ENCODE measurements around the gene LRCH1. TPM values are rescaled to one million over a fixed set of nuclear protein-coding genes. Genes with fewer than 3 reads are reported as not detected.

LRCH1 gene
- total and polyA plus RNA-seq, 2 of the 4 experiments (the other 2 are of a cell fraction), result 7.0 to 8.8 TPM

GRCh38 chr13:46735425-46735824, 182.5 kb downstream of the LRCH1 start:
- Histone ChIP-seq H3K4me1 (ENCODE audit: control insufficient read depth, insufficient read depth, low read length) (no peaks in the 10 kb centered on the region), H2AK5ac (ENCODE audit: low read depth, low read length) (no peak overlapping the region), H4K91ac (ENCODE audit: insufficient read depth, low read depth, low read length) (no peak overlapping the region), H3K23ac (ENCODE audit: low read depth, low read length) (no peak overlapping the region), H3K4me2 (ENCODE audit: low read depth, low read length) (no peak overlapping the region), H3K56ac (ENCODE audit: extremely low read depth, insufficient read depth, low read length) (no peak overlapping the region), H3K9ac (ENCODE audit: low read depth, low read length) (no peak overlapping the region), H4K20me1 (ENCODE audit: insufficient read depth, low read length) (no peaks in the 10 kb centered on the region), H2AFZ (replicated peaks; ENCODE audit: low read length, poor library complexity) (no peak overlapping the region), H4K8ac (ENCODE audit: low read depth in 2 of 2, low read length in 2 of 2) (no peak overlapping the region), H3K4ac (ENCODE audit: low read depth, low read length) (no peak overlapping the region), H3K27me3 (ENCODE audit: control insufficient read depth, insufficient read depth, low read length) (no peaks in the 10 kb centered on the region), H2BK20ac (ENCODE audit: low read depth, low read length) (no peak overlapping the region), H2AK9ac (replicated peaks; ENCODE audit: low read depth, low read length, poor library complexity) (no peak overlapping the region), H2BK15ac (ENCODE audit: low read depth, low read length) (no peak overlapping the region), H2BK5ac (ENCODE audit: low read depth, low read length, poor library complexity, severe bottlenecking) (no peak overlapping the region), H3K4me3 (ENCODE audit: insufficient read depth, low read depth, low read length) (no peak overlapping the region), H3K14ac (replicated peaks; ENCODE audit: low read depth, low read length) (no peak overlapping the region), H3K9me1 (ENCODE audit: insufficient read depth, low read length) (peaks cover 9% of the 10 kb centered on the region; the same call in 1 of the 2 replicates), H3K27ac (ENCODE audit: insufficient read depth, low read length) (no peak overlapping the region), H3K79me1 (ENCODE audit: low read depth in 1 of 2, low read length in 2 of 2) (no peaks in the 10 kb centered on the region), H4K5ac (ENCODE audit: low read depth, low read length) (no peak overlapping the region), H3K18ac (ENCODE audit: low read depth, low read length) (no peak overlapping the region), H2BK120ac (ENCODE audit: low read depth, low read length) (no peak overlapping the region), H3K9me3 (ENCODE audit: control insufficient read depth, insufficient read depth, low read length) (no peaks in the 10 kb centered on the region), H3K36me3 (ENCODE audit: control insufficient read depth, insufficient read depth, low read length) (peaks cover 19% of the 10 kb centered on the region)
- DNase-seq (no peak), ATAC-seq (ENCODE audit: low read depth) (no peak)
- no peak for TF ChIP-seq BHLHE40 (IDR thresholded peaks at IDR 0.05; ENCODE audit: low read depth, low read length)
- TF ChIP-seq CEBPB (IDR thresholded peaks at IDR 0.05; ENCODE audit: low read depth, low read length), result no peak
- no peak for TF ChIP-seq FOS (IDR thresholded peaks at IDR 0.05; ENCODE audit: low read depth, low read length)
- TF ChIP-seq MAFK (IDR thresholded peaks at IDR 0.05; ENCODE audit: low read depth, low read length), result no peak
- TF ChIP-seq RCOR1 (IDR thresholded peaks at IDR 0.05; ENCODE audit: insufficient replicate concordance, low read length), result no peak
- TF ChIP-seq RAD21 (IDR thresholded peaks at IDR 0.05; ENCODE audit: low read length), result no peak
- TF ChIP-seq NFE2L2 (IDR thresholded peaks at IDR 0.05; ENCODE audit: low read depth, low read length), result no peak
- no peak for TF ChIP-seq CHD1 (IDR thresholded peaks at IDR 0.05; ENCODE audit: low read depth, low read length)
- TF ChIP-seq MXI1 (IDR thresholded peaks at IDR 0.05; ENCODE audit: borderline replicate concordance, low read depth, low read length), result no peak
- TF ChIP-seq, protein P1, sequence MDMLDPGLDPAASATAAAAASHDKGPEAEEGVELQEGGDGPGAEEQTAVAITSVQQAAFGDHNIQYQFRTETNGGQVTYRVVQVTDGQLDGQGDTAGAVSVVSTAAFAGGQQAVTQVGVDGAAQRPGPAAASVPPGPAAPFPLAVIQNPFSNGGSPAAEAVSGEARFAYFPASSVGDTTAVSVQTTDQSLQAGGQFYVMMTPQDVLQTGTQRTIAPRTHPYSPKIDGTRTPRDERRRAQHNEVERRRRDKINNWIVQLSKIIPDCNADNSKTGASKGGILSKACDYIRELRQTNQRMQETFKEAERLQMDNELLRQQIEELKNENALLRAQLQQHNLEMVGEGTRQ (IDR thresholded peaks at IDR 0.05; ENCODE audit: low read depth, low read length), result no peak
- TF ChIP-seq, protein P2, sequence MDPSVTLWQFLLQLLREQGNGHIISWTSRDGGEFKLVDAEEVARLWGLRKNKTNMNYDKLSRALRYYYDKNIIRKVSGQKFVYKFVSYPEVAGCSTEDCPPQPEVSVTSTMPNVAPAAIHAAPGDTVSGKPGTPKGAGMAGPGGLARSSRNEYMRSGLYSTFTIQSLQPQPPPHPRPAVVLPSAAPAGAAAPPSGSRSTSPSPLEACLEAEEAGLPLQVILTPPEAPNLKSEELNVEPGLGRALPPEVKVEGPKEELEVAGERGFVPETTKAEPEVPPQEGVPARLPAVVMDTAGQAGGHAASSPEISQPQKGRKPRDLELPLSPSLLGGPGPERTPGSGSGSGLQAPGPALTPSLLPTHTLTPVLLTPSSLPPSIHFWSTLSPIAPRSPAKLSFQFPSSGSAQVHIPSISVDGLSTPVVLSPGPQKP (IDR thresholded peaks at IDR 0.05; ENCODE audit: borderline replicate concordance, low read depth, low read length), result no peak
- no peak for TF ChIP-seq SMC3 (IDR thresholded peaks at IDR 0.05; ENCODE audit: low read depth, low read length)
- TF ChIP-seq MAZ (IDR thresholded peaks at IDR 0.05; ENCODE audit: borderline replicate concordance, low read depth, low read length), result no peak
- TF ChIP-seq RFX5 (IDR thresholded peaks at IDR 0.05; ENCODE audit: low read depth, low read length), result no peak
- TF ChIP-seq, protein P3, sequence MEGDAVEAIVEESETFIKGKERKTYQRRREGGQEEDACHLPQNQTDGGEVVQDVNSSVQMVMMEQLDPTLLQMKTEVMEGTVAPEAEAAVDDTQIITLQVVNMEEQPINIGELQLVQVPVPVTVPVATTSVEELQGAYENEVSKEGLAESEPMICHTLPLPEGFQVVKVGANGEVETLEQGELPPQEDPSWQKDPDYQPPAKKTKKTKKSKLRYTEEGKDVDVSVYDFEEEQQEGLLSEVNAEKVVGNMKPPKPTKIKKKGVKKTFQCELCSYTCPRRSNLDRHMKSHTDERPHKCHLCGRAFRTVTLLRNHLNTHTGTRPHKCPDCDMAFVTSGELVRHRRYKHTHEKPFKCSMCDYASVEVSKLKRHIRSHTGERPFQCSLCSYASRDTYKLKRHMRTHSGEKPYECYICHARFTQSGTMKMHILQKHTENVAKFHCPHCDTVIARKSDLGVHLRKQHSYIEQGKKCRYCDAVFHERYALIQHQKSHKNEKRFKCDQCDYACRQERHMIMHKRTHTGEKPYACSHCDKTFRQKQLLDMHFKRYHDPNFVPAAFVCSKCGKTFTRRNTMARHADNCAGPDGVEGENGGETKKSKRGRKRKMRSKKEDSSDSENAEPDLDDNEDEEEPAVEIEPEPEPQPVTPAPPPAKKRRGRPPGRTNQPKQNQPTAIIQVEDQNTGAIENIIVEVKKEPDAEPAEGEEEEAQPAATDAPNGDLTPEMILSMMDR (conservative IDR thresholded peaks at IDR 0.05; ENCODE audit: low read depth, low read length), result no peak
- no peak for TF ChIP-seq POLR2A (IDR thresholded peaks at IDR 0.05; ENCODE audit: low read depth, low read length)
- CTCF ChIA-PET, result no interaction called here
- POLR2A ChIA-PET (ENCODE audit: unreplicated experiment), result no interaction called here
- intact Hi-C loops (cut with micrococcal nuclease), result no loop called here
- BruUV-seq (replicated peaks), result no TSS peak
- no CpG with 5 or more reads among the region's 3 CpGs for WGBS, 2 experiments (ENCODE audit: extremely low coverage in 2 of 2, insufficient read length in 1 of 2)
- dilution Hi-C loops (cut with HindIII; ENCODE audit: low sequenced_read_pairs, unreplicated experiment), result no loop called here
- in situ Hi-C loops (cut with MboI; ENCODE audit: low sequenced_read_pairs), result no loop called here
